CD4-positive, alpha-beta T cell treated with Interleukin-17A for 4 hours (primary cell): ENCODE measurements around the gene SPACA1.

Experiments used
- DNase-seq: peaks from one replicate; pipeline ENCODE4 v3.0.0-alpha.2; 2020; ENCODE audit warnings: mixed read lengths

SPACA1 gene

GRCh38 chr6:88107241-88107640 is 59.6 kb downstream of the SPACA1 start:
- no peak for DNase-seq

DNA sequence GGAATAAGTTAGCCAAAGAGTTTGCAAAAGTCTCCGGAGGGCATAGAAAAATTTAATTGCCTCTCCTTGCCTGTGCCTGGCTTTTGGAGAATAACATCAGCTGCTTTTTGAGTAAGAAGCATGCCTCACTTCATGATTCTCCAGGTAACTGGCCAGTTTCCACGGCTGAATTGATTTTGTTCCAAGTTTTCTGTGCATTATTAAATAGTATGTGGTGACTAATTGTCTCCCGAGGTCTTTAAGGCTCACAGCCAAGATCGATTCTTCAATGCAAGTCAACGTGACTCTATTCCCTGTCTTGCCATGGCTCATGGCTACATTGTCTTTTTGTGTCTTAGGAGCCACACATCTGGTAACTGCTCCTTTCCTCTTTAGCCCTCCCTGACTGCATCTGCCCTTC is 64.3 kb downstream of the SPACA1 start:
- no peak for DNase-seq

DNA sequence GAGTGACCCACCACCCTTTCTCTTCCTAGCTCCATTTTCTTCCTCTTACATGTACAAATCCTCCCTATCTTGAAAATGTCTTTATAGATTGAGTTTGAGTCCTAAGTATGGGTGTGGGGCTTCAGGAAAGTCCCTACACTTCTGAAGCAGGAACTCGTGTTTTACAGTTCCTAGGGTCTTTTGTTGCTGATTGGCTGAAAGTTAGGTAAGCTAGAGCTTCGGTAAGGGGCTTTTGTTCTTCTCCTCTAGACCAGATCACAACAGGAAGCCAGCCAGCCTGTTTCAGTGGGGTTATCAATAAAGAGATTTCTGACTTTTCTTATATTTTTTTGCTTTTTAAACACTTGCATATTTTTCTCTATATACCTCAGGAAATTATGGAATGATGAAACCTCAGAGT is 67.2 kb downstream of the SPACA1 start:
- no peak for DNase-seq

DNA sequence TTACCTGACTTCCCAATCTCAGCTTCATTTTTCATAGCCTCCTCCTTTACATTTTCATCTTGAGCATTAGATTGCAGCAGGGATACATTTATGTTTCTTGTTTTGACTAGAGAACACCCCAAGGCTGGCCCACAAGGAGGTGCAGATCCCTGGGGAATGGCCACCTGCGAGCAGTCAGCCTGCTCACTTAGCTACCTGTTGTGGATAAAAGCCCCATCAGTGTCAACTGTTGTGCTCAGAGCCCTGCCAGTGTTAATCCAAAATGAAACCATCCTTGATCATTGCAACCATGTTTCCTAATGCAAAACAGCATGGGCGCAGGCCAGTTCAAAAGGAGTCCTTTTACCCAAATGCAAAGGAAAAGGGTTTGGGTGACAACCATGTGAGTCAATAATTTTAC is 67.7 kb downstream of the SPACA1 start:
- no peak for DNase-seq

GRCh38 chr6:88116276-88116675 is 68.6 kb downstream of the SPACA1 start:
- DNase-seq = no peak
